NCI-H146 treated with DMSO at 0.1 percent for 48 hours (cell line): Measurements from ENCODE around the gene MFN1.
"Not testable (repeated sequence)": the region's sequence is repeated elsewhere in the genome, so short reads cannot be mapped to it uniquely, and the experiment has no call there.

Source experiments
- DNase-seq: peaks from one replicate; lab custom pipeline; 2025; ENCODE audit not compliant: unreplicated experiment; lab: John Stamatoyannopoulos, UW

The MFN1 gene

GRCh38 chr3:179347345-179348194, at the start of gene MFN1:
TSS of gene MFN1 (plus strand) at chr3:179347709. CDS start at chr3:179348852, 1,143 bp downstream.
- peak; percentile 99 for DNase-seq

- DNase-seq = no peak
Observed at GRCh38 chr3:179297971-179298725, 49.4 kb upstream of the MFN1 start.

DNA sequence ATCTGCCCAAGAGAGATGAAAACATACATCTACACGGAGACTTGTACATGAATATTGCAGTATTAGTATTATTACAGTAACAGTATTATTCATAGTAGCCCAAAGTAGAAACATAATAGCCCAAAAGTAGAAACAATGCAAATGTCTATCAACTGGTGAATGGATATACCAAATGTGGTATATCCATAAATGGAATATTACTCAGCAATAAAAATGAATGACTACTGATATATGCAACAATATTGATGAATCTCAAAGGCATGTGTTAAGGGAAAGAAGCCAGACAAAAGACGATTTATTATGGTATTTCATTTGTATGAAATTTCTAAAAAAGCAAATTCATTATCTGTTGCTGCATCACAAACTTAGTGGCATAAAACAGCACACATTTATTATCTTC, 48.2 kb upstream of the MFN1 start:
- DNase-seq = no peak

GRCh38 chr3:179299999-179300613, 47.4 kb upstream of the MFN1 start:
- no peak for DNase-seq

DNA sequence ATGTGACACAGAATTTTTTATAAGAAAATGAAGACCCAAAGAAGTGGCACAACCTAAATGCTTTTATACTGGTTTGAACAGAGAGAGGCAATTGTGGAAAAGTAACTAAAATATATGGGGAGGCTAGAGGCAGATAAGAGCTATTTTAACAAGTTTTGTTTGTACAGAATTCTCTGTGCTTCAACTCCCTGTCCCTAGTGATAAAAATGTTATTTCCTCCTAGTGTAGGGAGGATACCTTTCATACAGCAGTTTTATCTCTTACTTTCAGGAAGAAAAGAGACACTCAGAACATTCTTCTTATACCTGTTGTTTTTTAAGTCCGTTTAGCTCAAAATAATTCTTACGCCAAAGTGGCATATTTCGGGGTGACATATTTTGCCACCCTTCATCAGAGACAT, 45.9 kb upstream of the MFN1 start:
- no peak for DNase-seq

GRCh38 chr3:179302111-179302510, 45.4 kb upstream of the MFN1 start:
- no peak for DNase-seq

DNA sequence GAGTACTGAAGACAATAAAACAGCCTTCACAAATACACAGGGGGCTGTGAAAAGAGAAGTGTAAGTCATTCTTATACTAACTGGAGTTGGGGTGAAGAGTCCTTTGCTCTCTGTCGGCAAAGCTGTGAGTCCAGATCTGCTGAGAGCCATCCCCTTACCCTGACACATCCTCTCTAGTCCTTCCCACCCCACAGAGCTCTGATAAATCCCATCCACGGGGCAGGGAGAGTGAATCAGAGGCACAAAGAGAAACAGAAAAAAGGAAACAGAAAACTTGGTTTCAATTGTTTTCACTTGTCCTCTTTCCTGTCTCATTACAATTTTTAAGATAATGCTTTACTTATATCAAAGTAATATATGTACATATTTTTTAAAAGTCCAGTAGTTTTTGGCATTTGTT, 42.9 kb upstream of the MFN1 start:
- DNase-seq = no peak

- DNase-seq = not testable (repeated sequence)
Observed at GRCh38 chr3:179307362-179307761, 40.1 kb upstream of the MFN1 start.

- no peak for DNase-seq
Observed at GRCh38 chr3:179308001-179308400, 39.5 kb upstream of the MFN1 start.

DNA sequence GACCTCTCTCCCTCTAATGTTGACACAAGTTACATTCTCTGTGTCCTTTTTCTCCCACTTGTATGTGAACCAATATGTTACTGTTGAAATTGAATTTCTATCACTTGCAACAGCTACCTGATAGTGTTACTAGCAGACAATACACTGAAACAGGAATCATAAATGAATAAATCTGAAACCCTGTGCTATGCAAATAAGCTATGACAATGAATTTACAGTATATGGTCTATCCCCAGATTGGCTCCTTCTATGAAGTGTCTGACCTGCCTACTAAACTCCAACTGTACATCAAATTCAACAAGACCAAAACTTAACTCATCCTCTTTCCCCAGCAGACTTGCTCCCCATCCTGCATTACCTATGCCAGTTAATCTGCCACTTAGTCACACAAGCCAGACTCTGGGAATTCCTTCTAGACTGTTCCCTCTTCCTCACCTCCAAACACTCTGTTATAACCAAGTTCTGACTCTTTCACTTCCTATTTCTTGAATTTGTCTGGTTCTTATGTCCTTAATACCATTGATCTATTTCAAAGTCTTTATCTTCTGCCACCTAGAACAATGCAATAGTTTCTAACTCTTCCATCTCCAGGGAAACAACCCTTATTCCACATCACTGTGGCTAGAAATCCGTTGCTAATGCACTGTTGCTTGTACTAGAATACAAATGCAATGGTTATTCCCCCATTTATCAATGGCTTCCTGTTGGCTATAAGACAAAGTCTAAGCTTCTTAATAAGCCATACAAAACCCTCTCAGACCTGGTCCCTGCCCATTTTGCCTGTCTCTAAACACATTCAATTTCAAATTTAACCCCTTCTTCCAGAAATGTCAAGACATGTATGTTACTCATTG, 38.1 kb upstream of the MFN1 start:
- no peak for DNase-seq

DNA sequence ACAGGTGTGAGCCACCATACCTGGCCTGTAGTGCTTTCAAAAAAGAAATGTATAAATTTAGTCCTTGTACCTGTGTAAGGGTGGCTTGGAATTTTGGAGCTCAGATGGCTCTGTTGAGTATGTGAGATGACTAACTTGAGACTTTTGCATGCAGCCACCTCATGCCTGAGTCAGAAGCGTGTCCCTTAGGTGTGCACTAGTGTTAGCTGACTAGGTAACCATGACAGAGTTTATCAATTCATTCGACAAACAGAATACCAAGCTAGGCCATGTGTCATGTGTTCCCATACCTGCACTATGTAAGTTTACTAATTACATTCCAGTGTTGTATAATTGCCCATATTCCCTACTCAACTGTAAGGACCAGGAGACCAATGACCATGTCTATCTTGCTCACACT, 28.6 kb upstream of the MFN1 start:
- DNase-seq = no peak

- DNase-seq = peak; percentile 68
Observed at GRCh38 chr3:179321668-179322285, 25.7 kb upstream of the MFN1 start.

- peak; percentile 86 for DNase-seq
Observed at GRCh38 chr3:179322286-179323196, 25.0 kb upstream of the MFN1 start, which contains the start of gene ZNF639. TSS of gene ZNF639 (plus strand) at chr3:179323031. CDS start at chr3:179328294, 5,263 bp downstream.

DNA sequence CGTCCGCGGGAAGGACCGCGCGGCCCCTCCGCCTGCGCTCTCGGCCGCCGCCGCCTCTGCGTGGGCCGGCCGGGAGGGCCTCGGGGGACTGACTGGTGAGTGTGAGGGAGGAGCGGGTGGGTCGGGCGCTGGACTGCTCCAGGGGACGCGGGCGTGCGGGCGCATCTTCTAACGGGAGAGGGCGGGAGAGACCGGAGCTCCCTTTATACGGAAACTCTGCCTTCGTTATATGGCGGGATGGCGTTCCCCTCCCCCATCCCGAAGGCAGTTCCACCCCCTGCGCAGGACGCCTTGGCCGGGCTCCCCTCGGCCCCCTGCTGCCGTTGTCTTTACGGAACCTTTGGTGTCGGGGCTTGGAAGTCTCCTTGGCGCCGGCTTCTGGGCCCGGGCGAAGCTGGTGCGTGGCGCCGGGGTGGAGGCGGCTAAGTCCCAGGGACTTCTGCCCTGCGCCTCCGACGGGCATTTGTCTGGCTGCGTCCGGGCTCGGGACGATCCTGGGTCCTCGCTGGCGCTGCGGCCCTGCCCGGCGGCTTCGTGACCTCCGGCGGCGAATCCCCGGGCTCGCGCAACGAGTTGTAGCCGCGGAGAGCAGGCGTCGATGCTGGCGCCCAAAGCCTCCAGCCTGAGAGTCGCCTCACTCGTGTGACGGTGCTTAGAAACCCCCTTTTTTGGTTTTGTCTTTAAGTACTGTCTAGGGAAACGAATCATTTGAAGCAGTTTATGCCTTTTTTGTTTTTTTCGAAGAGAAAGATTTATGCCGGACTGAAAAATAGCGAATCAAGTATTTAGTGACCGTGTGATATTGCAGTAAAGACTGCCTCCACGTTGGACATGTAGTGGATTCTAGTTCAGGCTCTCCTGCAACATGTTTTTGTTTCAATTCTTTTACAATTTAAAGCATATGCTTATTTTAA, 24.1 kb upstream of the MFN1 start:
- DNase-seq = peak; percentile 75

DNA sequence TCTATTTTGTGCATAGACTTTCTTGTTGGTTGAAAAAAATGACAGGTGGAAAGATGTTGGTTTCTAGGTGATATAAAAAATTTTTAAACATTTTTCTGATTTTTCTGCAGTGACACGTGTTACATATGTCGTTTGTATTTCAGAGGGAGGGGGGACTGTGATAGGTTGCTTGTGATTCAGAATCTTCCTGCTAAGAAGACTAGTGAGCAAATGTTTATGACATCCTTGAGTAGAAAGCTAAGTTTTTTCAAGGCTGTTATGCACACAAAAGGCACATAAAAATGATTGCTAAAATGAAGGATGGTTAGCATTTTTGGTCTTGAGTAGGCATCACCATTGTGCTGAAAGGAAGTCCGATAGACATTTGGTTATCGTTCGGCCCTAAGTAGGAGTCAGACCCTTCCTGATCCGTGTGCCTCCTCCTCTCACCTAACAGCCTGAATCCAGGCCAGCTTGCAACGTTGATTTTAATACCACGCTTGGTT, 23.2 kb upstream of the MFN1 start:
- no peak for DNase-seq

GRCh38 chr3:179330438-179330837, 17.1 kb upstream of the MFN1 start:
- no peak for DNase-seq

GRCh38 chr3:179332240-179332639, 15.3 kb upstream of the MFN1 start:
- no peak for DNase-seq

DNA sequence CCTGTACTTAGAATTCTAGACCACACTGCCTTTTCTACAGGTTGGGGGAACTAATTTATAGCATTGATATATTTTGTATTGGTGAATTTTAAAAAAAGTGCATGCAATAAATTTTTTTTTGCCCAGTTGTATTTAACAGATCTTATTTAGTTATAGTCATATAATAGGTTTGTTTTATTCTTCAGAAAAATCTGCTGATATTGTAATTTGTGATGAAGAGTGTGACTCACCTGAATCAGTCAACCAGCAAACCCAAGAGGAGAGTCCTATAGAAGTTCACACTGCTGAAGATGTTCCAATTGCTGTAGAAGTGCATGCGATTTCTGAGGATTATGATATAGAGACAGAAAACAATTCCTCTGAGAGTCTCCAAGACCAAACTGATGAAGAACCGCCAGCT, 14.4 kb upstream of the MFN1 start:
- no peak for DNase-seq
